ENCODE data around the gene UGT2B15. TPM values are rescaled to one million over a fixed set of nuclear protein-coding genes. Genes with fewer than 3 reads are reported as not detected.
"Not testable (repeated sequence)": the region's sequence is repeated elsewhere in the genome, so short reads cannot be mapped to it uniquely, and the experiment has no call there.

The UGT2B15 gene
- total and polyA plus RNA-seq, 10 donors, result 0.11 to 0.85 (median 0.46) TPM; not detected in 7

DNA sequence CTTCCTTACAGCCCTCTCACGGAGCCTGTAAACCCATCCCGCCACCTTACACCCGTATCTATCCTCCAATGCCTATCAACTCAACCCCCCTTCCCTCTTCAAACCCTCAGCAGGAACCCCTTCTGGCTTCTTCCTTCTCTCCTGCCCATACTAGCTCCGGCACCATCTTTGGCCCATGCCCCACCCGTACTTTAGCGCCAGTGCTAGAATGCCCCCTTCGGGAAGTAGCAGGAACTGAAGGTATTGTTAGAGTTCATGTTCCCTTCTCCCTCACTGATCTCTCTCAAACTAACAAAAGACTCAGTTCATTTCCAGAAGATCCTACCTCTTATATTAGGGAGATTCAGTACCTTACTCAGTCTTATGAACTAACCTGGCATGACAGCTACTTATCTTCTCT lies 2.7 kb upstream of the UGT2B15 start:
- WGBS, 5 donors, result 89 to 98% (median 92%) methylated on average over 7 of the region's 7 CpGs
- Histone ChIP-seq H3K27me3 (replicated peaks in 1 of 7) (no peaks in the 10 kb centered on the region), H3K27ac (no peak overlapping the region), H3K36me3 (no peaks in the 10 kb centered on the region), H3K4me3 (no peak overlapping the region), H3K9me3 (peaks cover 0 to 22% (median 0%) of the 10 kb centered on the region in 8 donors), H3K4me1 (no peaks in the 10 kb centered on the region)
- TF ChIP-seq POLR2AphosphoS5 (IDR thresholded peaks at IDR 0.05) (no peak), POLR2A (IDR thresholded peaks at IDR 0.05) (no peak)
- TF ChIP-seq, protein P1, sequence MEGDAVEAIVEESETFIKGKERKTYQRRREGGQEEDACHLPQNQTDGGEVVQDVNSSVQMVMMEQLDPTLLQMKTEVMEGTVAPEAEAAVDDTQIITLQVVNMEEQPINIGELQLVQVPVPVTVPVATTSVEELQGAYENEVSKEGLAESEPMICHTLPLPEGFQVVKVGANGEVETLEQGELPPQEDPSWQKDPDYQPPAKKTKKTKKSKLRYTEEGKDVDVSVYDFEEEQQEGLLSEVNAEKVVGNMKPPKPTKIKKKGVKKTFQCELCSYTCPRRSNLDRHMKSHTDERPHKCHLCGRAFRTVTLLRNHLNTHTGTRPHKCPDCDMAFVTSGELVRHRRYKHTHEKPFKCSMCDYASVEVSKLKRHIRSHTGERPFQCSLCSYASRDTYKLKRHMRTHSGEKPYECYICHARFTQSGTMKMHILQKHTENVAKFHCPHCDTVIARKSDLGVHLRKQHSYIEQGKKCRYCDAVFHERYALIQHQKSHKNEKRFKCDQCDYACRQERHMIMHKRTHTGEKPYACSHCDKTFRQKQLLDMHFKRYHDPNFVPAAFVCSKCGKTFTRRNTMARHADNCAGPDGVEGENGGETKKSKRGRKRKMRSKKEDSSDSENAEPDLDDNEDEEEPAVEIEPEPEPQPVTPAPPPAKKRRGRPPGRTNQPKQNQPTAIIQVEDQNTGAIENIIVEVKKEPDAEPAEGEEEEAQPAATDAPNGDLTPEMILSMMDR (IDR thresholded peaks at IDR 0.05 in 8 of 11, conservative IDR thresholded peaks at IDR 0.05 in 3 of 11), result no peak
- no peak for DNase-seq
- intact Hi-C loops (cut with DNase I; ENCODE audit: low total_unique reads), result no loop called here

DNA sequence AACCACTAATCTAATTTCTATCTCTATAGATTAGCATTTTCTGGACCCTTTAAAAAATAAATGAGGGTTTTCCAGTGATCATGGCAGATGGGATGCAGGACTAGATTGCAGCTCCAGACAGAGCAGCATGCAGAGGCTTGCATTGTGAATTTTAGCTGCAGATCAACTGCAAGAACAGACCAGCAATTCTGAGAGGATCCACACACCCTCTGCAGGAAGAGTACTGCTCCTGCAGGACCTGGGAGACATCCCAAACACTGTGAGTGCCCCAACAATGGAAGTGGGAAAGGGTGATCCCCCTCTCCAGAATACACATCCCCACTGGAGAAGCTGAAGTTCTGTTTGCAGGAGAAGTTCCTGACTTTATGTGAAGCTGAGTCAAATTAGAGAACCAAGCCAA lies 765 bp upstream of the UGT2B15 start:
- H3K4me1 ChIP-seq; H3K36me3 ChIP-seq; H3K27me3 ChIP-seq (replicated peaks in 1 of 7); H3K27ac ChIP-seq; intact Hi-C loops (cut with DNase I; ENCODE audit: low total_unique reads); DNase-seq; H3K4me3 ChIP-seq: not testable (repeated sequence)
- H3K9me3 ChIP-seq, result peaks cover 0 to 18% (median 0%) of the 10 kb centered on the region in 8 donors

DNA sequence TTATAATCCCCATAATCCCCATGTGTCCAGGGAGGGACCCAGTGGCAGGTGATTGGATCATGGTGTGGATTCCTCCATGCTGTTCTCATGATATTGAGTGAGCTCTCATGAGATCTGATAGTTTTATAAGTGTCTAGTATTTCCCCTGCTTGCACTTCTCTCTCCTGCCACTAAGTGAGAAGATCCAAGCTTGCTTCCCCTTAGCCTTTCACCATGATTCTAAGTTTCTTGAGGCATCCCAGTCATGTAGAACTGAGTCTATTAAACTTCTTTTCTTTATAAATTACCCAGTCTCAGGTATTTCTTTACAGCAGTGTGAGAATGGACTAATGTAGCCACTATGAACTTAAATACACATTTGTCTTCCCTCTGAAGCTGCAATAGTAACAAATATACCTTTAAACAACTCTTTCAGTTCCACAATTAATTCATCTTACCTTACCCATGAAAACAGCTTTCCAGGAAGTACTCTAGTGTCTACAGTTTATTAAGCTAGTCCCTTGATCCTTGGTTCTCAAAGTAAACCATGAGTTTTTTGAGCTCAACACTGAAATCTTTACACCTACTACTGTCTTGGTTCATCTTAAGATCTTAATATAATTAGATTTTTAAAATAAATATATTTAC lies 1.8 kb downstream of the UGT2B15 start:
- not testable (repeated sequence) for H3K4me1 ChIP-seq; DNase-seq; H3K27ac ChIP-seq; H3K27me3 ChIP-seq (replicated peaks in 1 of 7); H3K36me3 ChIP-seq; H3K4me3 ChIP-seq
- H3K9me3 ChIP-seq, result peaks cover 0 to 12% (median 0%) of the 10 kb centered on the region in 8 donors
- intact Hi-C loops (cut with DNase I; ENCODE audit: low total_unique reads), result loop anchor here (5.0 kb wide), 1 partner anchor 101 kb away; no protein-coding TSS in a partner anchor

DNA sequence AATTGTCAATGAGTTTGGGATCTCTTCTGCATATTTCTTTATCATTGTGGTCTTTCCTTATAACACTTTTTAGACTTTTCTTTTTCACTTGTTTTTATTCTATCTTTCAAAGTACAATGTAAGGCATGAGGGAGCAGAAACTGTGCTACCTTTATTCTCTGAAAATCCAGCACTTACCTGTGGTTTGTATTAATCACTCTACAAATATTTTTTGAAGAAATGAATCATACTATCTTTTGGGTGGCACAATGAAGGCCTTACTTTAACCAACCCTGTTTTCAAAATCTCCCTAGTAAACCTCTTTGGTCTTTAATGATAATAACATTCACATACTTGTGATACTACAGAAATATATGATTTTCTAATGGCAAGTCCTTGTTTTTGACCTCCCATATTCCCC lies 2.9 kb downstream of the UGT2B15 start:
- not testable (repeated sequence) for H3K4me1 ChIP-seq; H3K9me3 ChIP-seq; H3K27me3 ChIP-seq (replicated peaks in 1 of 7); H3K27ac ChIP-seq; H3K36me3 ChIP-seq; H3K4me3 ChIP-seq; DNase-seq
- intact Hi-C loops (cut with DNase I; ENCODE audit: low total_unique reads), result loop anchor here (5.0 kb wide), 1 partner anchor 100 kb away; no protein-coding TSS in a partner anchor

DNA sequence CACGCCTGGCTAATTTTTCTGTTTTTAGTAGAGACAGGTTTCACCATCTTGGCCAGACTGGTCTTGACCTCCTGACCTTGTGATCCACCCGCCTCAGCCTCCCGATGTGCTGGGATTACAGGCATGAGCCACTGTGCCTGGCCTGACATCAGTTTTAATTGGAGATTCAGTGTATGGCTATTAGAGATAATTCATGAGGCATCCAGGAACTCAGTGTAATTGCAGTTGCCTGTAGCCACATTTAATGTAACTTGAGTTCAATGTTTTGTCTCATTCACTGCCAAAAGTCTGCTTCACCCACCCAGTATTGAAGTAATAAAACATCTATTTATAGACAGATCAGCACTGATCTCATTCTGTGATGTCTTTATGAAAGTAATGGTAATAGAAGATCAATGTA lies 5.7 kb downstream of the UGT2B15 start:
- H3K9me3 ChIP-seq; H3K27ac ChIP-seq; H3K36me3 ChIP-seq; H3K4me3 ChIP-seq; DNase-seq; H3K4me1 ChIP-seq; H3K27me3 ChIP-seq (replicated peaks in 1 of 7): not testable (repeated sequence)
- WGBS, 5 donors, result 67 to 84% (median 78%) methylated on average over 3 of the region's 3 CpGs
- intact Hi-C loops (cut with DNase I; ENCODE audit: low total_unique reads), result loop anchor here (5.0 kb wide), 1 partner anchor 97 kb away; no protein-coding TSS in a partner anchor

DNA sequence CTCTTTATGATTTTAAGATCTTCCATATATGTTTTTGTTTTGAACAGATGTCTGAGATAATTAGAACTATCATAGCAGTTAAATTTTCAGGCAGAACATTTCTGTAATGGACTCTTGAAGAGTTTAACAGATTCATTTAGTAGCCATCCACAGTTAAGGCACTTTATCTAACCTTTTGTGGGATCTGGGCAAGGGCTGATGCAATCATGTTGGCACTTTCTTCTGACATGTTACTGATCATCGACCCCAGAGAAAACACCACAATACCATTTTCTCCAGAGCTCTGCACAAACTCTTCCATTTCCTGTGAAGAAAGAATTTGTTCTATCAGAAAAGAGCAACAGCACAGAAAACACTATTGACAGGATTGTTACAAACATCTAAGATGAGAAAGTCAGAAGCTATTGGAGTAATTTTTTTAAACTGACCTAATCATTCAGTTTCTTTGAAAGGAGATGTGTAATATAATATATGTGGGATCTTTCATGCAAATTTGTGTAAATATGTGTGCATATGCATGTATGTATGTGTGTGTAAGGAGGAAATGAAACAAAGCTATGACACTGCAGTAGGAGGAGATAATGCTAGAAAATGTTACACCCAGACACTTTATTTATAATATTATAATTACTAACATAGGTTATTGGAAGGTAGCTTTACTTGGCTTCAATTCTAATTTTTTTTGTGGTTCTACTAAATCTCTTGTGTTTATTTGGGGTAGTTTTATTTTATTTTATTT lies 7.4 kb downstream of the UGT2B15 start:
- H3K4me3 ChIP-seq; H3K36me3 ChIP-seq; DNase-seq; H3K4me1 ChIP-seq; H3K27ac ChIP-seq; H3K27me3 ChIP-seq (replicated peaks in 1 of 7); H3K9me3 ChIP-seq; intact Hi-C loops (cut with DNase I; ENCODE audit: low total_unique reads): not testable (repeated sequence)
- 60% methylated on average over 1 of the region's 1 CpG; no CpG with 5 or more reads in 4 of the 5 donors for WGBS, 5 donors
